ENCODE measurements around the gene RUNX2. TPM values are rescaled to one million over a fixed set of nuclear protein-coding genes. Genes with fewer than 3 reads are reported as not detected.
"Not testable (repeated sequence)": the region's sequence is repeated elsewhere in the genome, so short reads cannot be mapped to it uniquely, and the experiment has no call there.

Gene RUNX2
- total RNA-seq, 4 donors from 2014 or later = 1.4 to 3.6 (median 2.3) TPM

- intact Hi-C loops (cut with DNase I) = no loop called here
- Histone ChIP-seq H3K36me3 (no peaks in the 10 kb centered on the region), H3K27me3 (no peaks in the 10 kb centered on the region), H3K4me1 (no peaks in the 10 kb centered on the region), H3K27ac (no peak overlapping the region), H3K9me3 (no peaks in the 10 kb centered on the region), H3K4me3 (no peak overlapping the region)
- no peak for DNase-seq
- 70 to 81% methylated on average over 7 of the region's 7 CpGs for WGBS, 2 donors
- TF ChIP-seq CTCF (IDR thresholded peaks at IDR 0.05) (no peak), POLR2A (IDR thresholded peaks at IDR 0.05) (no peak)
Measured at GRCh38 chr6:45462190-45463134, 134.3 kb downstream of the RUNX2 start.

- DNase-seq = no peak
- Histone ChIP-seq H3K27me3 (no peaks in the 10 kb centered on the region), H3K4me3 (no peak overlapping the region), H3K4me1 (no peaks in the 10 kb centered on the region), H3K36me3 (no peaks in the 10 kb centered on the region), H3K27ac (no peak overlapping the region), H3K9me3 (no peaks in the 10 kb centered on the region)
- TF ChIP-seq POLR2A (IDR thresholded peaks at IDR 0.05) (no peak), CTCF (IDR thresholded peaks at IDR 0.05) (no peak)
- intact Hi-C loops (cut with DNase I) = no loop called here
Measured at GRCh38 chr6:45464685-45465084, 136.6 kb downstream of the RUNX2 start.

DNA sequence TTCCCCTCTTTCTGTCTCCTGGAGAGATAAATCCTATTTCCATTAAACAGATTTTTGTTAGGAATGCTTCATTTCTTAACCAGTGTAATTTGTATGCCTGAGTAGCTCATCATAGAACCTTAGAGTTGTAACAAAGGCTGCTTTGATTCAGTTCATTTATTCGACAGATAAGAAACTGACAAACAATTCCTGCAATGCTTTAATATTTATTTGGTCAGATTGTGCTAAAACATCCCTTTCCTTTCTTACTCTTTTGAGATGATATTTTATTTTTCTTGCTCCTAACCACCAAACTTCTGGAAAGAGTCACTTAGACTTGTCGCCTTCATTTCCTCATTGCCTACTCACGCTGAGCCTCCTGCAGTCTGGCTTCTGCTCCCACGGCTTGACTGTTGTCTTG lies 138.6 kb downstream of the RUNX2 start:
- 92 to 93% methylated on average over 4 of the region's 4 CpGs for WGBS, 2 donors
- TF ChIP-seq CTCF (IDR thresholded peaks at IDR 0.05) (no peak), POLR2A (IDR thresholded peaks at IDR 0.05) (no peak)

GRCh38 chr6:45467417-45467816 lies 139.3 kb downstream of the RUNX2 start:
- intact Hi-C loops (cut with DNase I); H3K9me3 ChIP-seq; H3K4me3 ChIP-seq; H3K27me3 ChIP-seq; H3K27ac ChIP-seq; DNase-seq; H3K36me3 ChIP-seq; H3K4me1 ChIP-seq: not testable (repeated sequence)
- WGBS, 2 donors = 85 to 97% methylated on average over 6 of the region's 6 CpGs

More for the DNA sequence above, 138.6 kb downstream of the RUNX2 start:
- Histone ChIP-seq H3K27me3 (no peaks in the 10 kb centered on the region), H3K4me3 (no peak overlapping the region), H3K27ac (no peak overlapping the region), H3K4me1 (no peaks in the 10 kb centered on the region), H3K36me3 (no peaks in the 10 kb centered on the region), H3K9me3 (no peaks in the 10 kb centered on the region)
- intact Hi-C loops (cut with DNase I) = no loop called here
- DNase-seq = no peak

DNA sequence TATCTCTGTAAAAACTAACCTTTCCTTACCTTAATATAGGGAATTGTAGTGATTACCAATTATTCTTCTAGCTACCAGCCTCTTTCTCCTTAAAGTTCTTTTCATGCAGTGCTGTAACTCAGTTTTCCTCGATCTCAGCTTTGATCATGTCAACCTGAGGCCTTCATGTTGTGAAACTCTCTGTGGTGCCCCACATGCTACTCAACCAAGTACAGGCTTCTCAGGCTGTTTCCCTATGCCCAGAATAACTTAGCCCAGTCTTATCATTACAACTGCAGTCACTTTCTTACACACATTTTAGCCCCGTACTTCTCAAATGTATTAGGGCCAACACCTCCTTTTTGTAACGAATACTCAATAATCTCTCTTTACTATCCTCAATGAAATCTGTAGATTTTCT lies 139.7 kb downstream of the RUNX2 start:
- no peaks in the 10 kb centered on the region for H3K27me3 ChIP-seq
- intact Hi-C loops (cut with DNase I) = no loop called here
- H3K4me3 ChIP-seq = no peak overlapping the region
- no peak for DNase-seq
- H3K9me3 ChIP-seq = no peaks in the 10 kb centered on the region
- WGBS, 2 donors = 84 to 86% methylated on average over 3 of the region's 3 CpGs
- no peaks in the 10 kb centered on the region for H3K36me3 ChIP-seq
- no peaks in the 10 kb centered on the region for H3K4me1 ChIP-seq
- TF ChIP-seq CTCF (IDR thresholded peaks at IDR 0.05) (no peak), POLR2A (IDR thresholded peaks at IDR 0.05) (no peak)
- H3K27ac ChIP-seq = no peak overlapping the region

All from esophagus squamous epithelium (tissue), 5 donors.